OCI-LY1 (cell line): ENCODE data around the gene LCOR.

ENCODE experiments used
- H2AFZ ChIP-seq: fragments of 200-600 bp; sonication (generic), shearing (Covaris generic); 2 replicates; pipeline ENCODE4 v1.6.0; 2014; ENCODE audit warnings: antibody characterized with exemption, mild to moderate bottlenecking, low read length
- H3F3A ChIP-seq: fragments of 200-600 bp; sonication (generic), shearing (Covaris generic); 2 replicates; pipeline ENCODE4 v1.6.0; 2014; ENCODE audit warnings: mild to moderate bottlenecking, antibody characterized with exemption, low read length, moderate library complexity; ENCODE audit not compliant: insufficient read depth
- H3K27ac ChIP-seq: fragments of 200-600 bp; sonication (generic); 2 replicates; pipeline ENCODE4 v1.5.1; 2014; ENCODE audit warnings: low read length, mixed run types, mild to moderate bottlenecking, low read depth; ENCODE audit not compliant: poor library complexity, severe bottlenecking
- H3K27me3 ChIP-seq: fragments of 200-600 bp; sonication (generic); 2 replicates; pipeline ENCODE4 v1.6.0; 2014; ENCODE audit warnings: antibody characterized with exemption, mild to moderate bottlenecking, low read length, moderate library complexity; ENCODE audit not compliant: insufficient read depth
- H3K36me3 ChIP-seq: fragments of 200-600 bp; sonication (generic); 2 replicates; pipeline ENCODE4 v1.6.1; 2014; ENCODE audit warnings: mild to moderate bottlenecking, antibody characterized with exemption, low read length, moderate library complexity, mixed read lengths; ENCODE audit not compliant: insufficient read depth
- H3K4me1 ChIP-seq: fragments of 200-600 bp; sonication (generic); 2 replicates; pipeline ENCODE4 v1.5.1; 2014; ENCODE audit warnings: mild to moderate bottlenecking, low read length, moderate library complexity; ENCODE audit not compliant: insufficient read depth, severe bottlenecking
- H3K4me2 ChIP-seq: fragments of 200-600 bp; sonication (generic), shearing (Covaris generic); 2 replicates; pipeline ENCODE4 v1.6.1; 2014; ENCODE audit warnings: low read length
- H3K4me3 ChIP-seq: fragments of 200-600 bp; sonication (generic); 2 replicates; pipeline ENCODE4 v1.5.1; 2014; ENCODE audit warnings: low read length, low read depth, mild to moderate bottlenecking, mixed read lengths; ENCODE audit not compliant: poor library complexity, severe bottlenecking
- H3K79me2 ChIP-seq: fragments of 200-600 bp; shearing (Covaris generic); 2 replicates; pipeline ENCODE4 v1.6.1; 2016; ENCODE audit warnings: mixed run types, low read length, mixed read lengths; ENCODE audit not compliant: insufficient read depth
- H3K9ac ChIP-seq: fragments of 200-600 bp; sonication (generic), shearing (Covaris generic); 2 replicates; pipeline ENCODE4 v1.6.1; 2014; ENCODE audit warnings: mild to moderate bottlenecking, low read length, mixed read lengths
- H3K9me2 ChIP-seq: fragments of 200-600 bp; sonication (generic), shearing (Covaris generic); 2 replicates; pipeline ENCODE4 v1.6.1; 2014; ENCODE audit warnings: low read depth, mild to moderate bottlenecking, low read length, mixed read lengths
- H3K9me3 ChIP-seq: fragments of 200-600 bp; shearing (Covaris generic); 2 replicates; pipeline ENCODE4 v1.6.1; 2014; ENCODE audit warnings: low read length, mixed read lengths
- H4K20me1 ChIP-seq: fragments of 200-600 bp; sonication (generic), shearing (Covaris generic); 2 replicates; pipeline ENCODE4 v1.6.0; 2016; ENCODE audit warnings: mild to moderate bottlenecking, low read length; ENCODE audit not compliant: insufficient read depth
- CTCF ChIP-seq: fragments of 200-600 bp; sonication (generic), shearing (Covaris generic); IDR thresholded peaks from 2 replicates; pipeline ENCODE4 v1.5.1; 2017; ENCODE audit warnings: mild to moderate bottlenecking, antibody characterized with exemption, low read length, moderate library complexity, mixed read lengths
- EZH2 ChIP-seq: fragments of 200-600 bp; sonication (generic), shearing (Covaris generic); IDR thresholded peaks from 2 replicates; pipeline ENCODE4 v1.8.0; 2017; ENCODE audit warnings: borderline replicate concordance, mixed run types, mild to moderate bottlenecking, antibody characterized with exemption, low read length, moderate library complexity, mixed read lengths

The LCOR gene

GRCh38 chr10:97001183-97001991, 169.3 kb downstream of the LCOR start:
- no peak overlapping the region for H2AFZ ChIP-seq
- no peaks in the 10 kb centered on the region for H3K9me2 ChIP-seq
- H3F3A ChIP-seq, result no peaks in the 10 kb centered on the region
- H3K79me2 ChIP-seq, result no peaks in the 10 kb centered on the region
- H4K20me1 ChIP-seq, result no peaks in the 10 kb centered on the region
- H3K4me1 ChIP-seq, result no peaks in the 10 kb centered on the region
- no peaks in the 10 kb centered on the region for H3K9me3 ChIP-seq
- H3K9ac ChIP-seq, result no peak overlapping the region
- no peak overlapping the region for H3K4me2 ChIP-seq
- H3K4me3 ChIP-seq, result no peak overlapping the region
- no peaks in the 10 kb centered on the region for H3K27me3 ChIP-seq
- no peaks in the 10 kb centered on the region for H3K36me3 ChIP-seq
- H3K27ac ChIP-seq, result no peak overlapping the region
- TF ChIP-seq EZH2 (no peak), CTCF (no peak)

- no peaks in the 10 kb centered on the region for H3F3A ChIP-seq
- H3K79me2 ChIP-seq, result no peaks in the 10 kb centered on the region
- H3K27me3 ChIP-seq, result no peaks in the 10 kb centered on the region
- H3K4me3 ChIP-seq, result no peak overlapping the region
- no peak overlapping the region for H3K27ac ChIP-seq
- H3K9me2 ChIP-seq, result no peaks in the 10 kb centered on the region
- no peaks in the 10 kb centered on the region; the same call in 1 of the 2 replicates for H3K36me3 ChIP-seq
- no peak overlapping the region for H2AFZ ChIP-seq
- no peak overlapping the region for H3K4me2 ChIP-seq
- H3K9me3 ChIP-seq, result no peaks in the 10 kb centered on the region
- no peak overlapping the region for H3K9ac ChIP-seq
- H4K20me1 ChIP-seq, result no peaks in the 10 kb centered on the region
- H3K4me1 ChIP-seq, result no peaks in the 10 kb centered on the region
- TF ChIP-seq EZH2 (no peak), CTCF (no peak)
These were observed 170.6 kb downstream of the LCOR start for GRCh38 chr10:97002670-97003069.

- Histone ChIP-seq H3K27ac (no peak overlapping the region), H3K9me3 (no peaks in the 10 kb centered on the region), H3K36me3 (no peaks in the 10 kb centered on the region; the same call in 1 of the 2 replicates), H2AFZ (no peak overlapping the region), H3F3A (no peaks in the 10 kb centered on the region), H3K9me2 (no peaks in the 10 kb centered on the region), H3K4me2 (no peak overlapping the region), H3K79me2 (no peaks in the 10 kb centered on the region), H3K4me3 (no peak overlapping the region), H3K27me3 (no peaks in the 10 kb centered on the region), H4K20me1 (no peaks in the 10 kb centered on the region), H3K9ac (no peak overlapping the region), H3K4me1 (no peaks in the 10 kb centered on the region)
- no peak for TF ChIP-seq EZH2
- no peak for TF ChIP-seq CTCF
These were observed 171.2 kb downstream of the LCOR start for GRCh38 chr10:97003151-97003803.
